ENCODE data around the gene SLIT3.

Gene SLIT3

DNA sequence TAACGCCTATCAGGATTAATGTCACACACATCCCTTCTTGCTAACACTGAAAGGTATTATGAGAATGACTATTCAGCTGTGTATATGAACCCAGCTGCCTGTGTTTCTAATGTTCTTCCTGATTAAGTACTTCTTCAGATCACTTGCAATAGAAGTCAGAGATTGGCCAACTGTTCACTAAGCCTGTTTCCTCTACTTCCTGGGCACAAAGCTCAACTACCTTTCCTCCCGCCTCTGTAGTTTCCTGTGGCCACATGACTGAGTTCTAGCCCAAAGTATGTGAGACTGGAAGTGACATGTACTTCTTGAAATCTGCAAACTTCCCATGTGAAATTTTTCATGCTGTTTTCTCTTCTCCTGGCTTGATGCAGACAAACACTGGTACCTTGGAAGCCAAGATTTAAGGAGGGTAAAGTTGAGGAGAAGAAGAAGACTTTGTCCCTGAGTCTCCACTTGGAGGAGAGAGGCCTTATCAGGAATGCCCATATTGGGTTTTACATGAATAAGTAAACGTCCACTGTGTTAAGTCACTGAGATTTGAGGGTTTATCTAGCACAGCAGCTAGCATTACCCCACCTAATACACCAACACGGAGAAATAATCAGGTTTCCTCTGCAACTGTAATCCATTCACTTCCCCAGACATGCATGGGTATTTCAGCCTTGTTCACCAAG, 58.6 kb downstream of the SLIT3 start:
- no peak for DNase-seq (ENCODE audit: low read depth)
- no peak for TF ChIP-seq CTCF (conservative IDR thresholded peaks at IDR 0.05; ENCODE audit: control insufficient read depth, insufficient read depth, low read depth, low read length)
- no peak overlapping the region for H3K4me3 ChIP-seq (ENCODE audit: control insufficient read depth, low read depth, low read length)

DNA sequence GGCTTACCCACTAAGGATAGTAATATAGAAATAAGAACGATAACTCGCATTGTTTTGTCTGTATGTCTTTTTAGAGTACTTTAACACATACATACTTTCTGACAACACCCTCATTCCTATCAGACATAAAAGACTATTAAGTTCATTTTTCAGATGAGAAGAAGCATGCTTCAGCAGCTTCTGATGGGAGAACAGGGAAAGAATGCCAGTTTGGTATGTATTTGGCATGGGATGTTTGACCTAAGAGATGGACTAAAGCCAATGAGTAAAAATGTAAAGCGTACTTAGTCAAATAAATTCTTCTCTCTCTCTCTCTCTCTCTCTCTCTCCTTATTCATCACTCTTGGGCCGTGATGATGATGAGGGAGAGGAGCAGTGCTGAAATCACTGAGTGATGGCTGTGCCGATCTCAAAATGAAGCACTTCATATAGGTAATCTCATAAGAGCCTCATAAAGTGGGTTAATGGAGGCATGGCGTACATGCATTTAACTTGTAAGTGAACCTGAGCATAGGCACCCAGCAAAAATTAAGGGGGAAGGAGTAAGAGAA, 71.5 kb downstream of the SLIT3 start:
- no peak overlapping the region for H3K4me3 ChIP-seq (ENCODE audit: control insufficient read depth, low read depth, low read length)
- DNase-seq (ENCODE audit: low read depth), result no peak
- no peak for TF ChIP-seq CTCF (conservative IDR thresholded peaks at IDR 0.05; ENCODE audit: control insufficient read depth, insufficient read depth, low read depth, low read length)

GRCh38 chr5:169226895-169227294, 74.0 kb downstream of the SLIT3 start:
- DNase-seq (ENCODE audit: low read depth), result no peak
- peak; percentile 9 for TF ChIP-seq CTCF (conservative IDR thresholded peaks at IDR 0.05; ENCODE audit: control insufficient read depth, insufficient read depth, low read depth, low read length)
- H3K4me3 ChIP-seq (ENCODE audit: control insufficient read depth, low read depth, low read length), result no peak overlapping the region

GRCh38 chr5:169225830-169226356, 75.0 kb downstream of the SLIT3 start:
- H3K4me3 ChIP-seq (ENCODE audit: control insufficient read depth, low read depth, low read length), result no peak overlapping the region
- DNase-seq (ENCODE audit: low read depth), result no peak
- no peak for TF ChIP-seq CTCF (conservative IDR thresholded peaks at IDR 0.05; ENCODE audit: control insufficient read depth, insufficient read depth, low read depth, low read length)

DNA sequence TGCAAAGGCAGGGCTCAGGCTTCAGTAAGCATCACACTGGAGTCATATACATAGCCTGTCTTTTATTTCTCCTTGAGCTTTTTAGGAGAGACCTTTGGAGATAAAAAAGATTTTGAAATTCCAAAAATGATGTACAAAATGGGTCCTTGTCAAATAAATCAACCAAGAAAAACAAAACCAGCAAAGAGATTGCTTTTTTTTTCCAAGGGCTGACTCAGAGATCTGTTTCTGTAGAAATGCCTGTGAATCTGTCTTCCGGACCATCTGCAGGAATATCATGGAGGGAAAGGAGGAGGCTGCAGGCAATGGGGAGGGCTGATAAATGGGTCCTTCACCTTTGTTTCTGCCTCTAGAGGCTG, 77.4 kb downstream of the SLIT3 start:
- H3K4me3 ChIP-seq (ENCODE audit: control insufficient read depth, low read depth, low read length), result no peak overlapping the region
- TF ChIP-seq CTCF (conservative IDR thresholded peaks at IDR 0.05; ENCODE audit: control insufficient read depth, insufficient read depth, low read depth, low read length), result no peak
- DNase-seq (ENCODE audit: low read depth), result peak; percentile 63

GRCh38 chr5:169222934-169223594, 77.9 kb downstream of the SLIT3 start:
- peak; percentile 42 for DNase-seq (ENCODE audit: low read depth)
- no peak for TF ChIP-seq CTCF (conservative IDR thresholded peaks at IDR 0.05; ENCODE audit: control insufficient read depth, insufficient read depth, low read depth, low read length)
- no peak overlapping the region for H3K4me3 ChIP-seq (ENCODE audit: control insufficient read depth, low read depth, low read length)
